Measurements from ENCODE around the gene UGT3A2.

DNA sequence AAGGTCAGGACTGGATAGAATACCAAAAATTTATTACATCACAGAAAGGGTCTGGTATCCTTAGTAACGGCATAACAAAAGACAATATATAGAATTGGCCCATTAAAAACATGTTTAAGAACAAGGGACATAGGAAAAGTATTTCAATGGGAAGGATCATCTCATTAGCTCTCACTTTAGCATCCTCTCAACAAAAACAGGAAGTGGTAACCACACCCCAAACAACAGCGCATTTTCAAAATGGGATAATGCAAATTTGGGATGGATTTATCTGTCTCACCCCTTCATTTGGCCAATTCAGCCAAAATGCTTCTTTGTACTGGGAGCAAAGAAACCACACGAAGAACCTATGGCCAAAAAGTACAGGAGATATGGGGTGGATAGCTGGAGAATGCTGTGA, 65.7 kb downstream of the UGT3A2 start:
- TF ChIP-seq POLR2A (IDR thresholded peaks at IDR 0.05; ENCODE audit: low read depth, low read length), result no peak
- no peak for TF ChIP-seq POLR2AphosphoS5 (IDR thresholded peaks at IDR 0.05; ENCODE audit: low read depth, low read length)
- TF ChIP-seq PAX5 (IDR thresholded peaks at IDR 0.05; ENCODE audit: insufficient read depth, low read length, severe bottlenecking), result no peak
- no peak for TF ChIP-seq TAF1 (IDR thresholded peaks at IDR 0.05; ENCODE audit: low read depth, low read length)
- peak; percentile 45; the same call in 1 of the 2 replicates for TF ChIP-seq SPI1 (IDR thresholded peaks at IDR 0.05; ENCODE audit: low read depth, low read length)

Measured in GM12891 (cell line).